RWPE2 (cell line): ENCODE results near the gene RANBP9.
A peak's percentile ranks its signal among the peaks of the same experiment; 100 is the strongest.

ENCODE experiments used
- ATAC-seq: fragments of 200-7000 bp; cut with Tn5 transposase; 3 replicates; pipeline ENCODE4 v1.9.1; 2021; ENCODE audit warnings: low read depth
- DNase-seq: peaks from one replicate; pipeline ENCODE4 v3.0.0-alpha.2; 2020; ENCODE audit warnings: low spot score
- H3K27ac ChIP-seq: fragments of 450-650 bp; 2 replicates; pipeline ENCODE4 v1.5.1; 2017; ENCODE audit warnings: mild to moderate bottlenecking; ENCODE audit not compliant: poor library complexity, severe bottlenecking
- H3K27me3 ChIP-seq: fragments of 250-450 bp; sonication (Bioruptor Pico); 2 replicates; pipeline ENCODE4 v1.5.1; 2021; ENCODE audit warnings: mild to moderate bottlenecking, moderate library complexity; ENCODE audit not compliant: insufficient read depth, poor library complexity, severe bottlenecking
- H3K36me3 ChIP-seq: fragments of 250-450 bp; sonication (Bioruptor Pico); 2 replicates; pipeline ENCODE4 v1.5.1; 2020; ENCODE audit warnings: low read depth, mild to moderate bottlenecking, moderate library complexity
- H3K4me1 ChIP-seq: fragments of 250-450 bp; sonication (Bioruptor Pico); 2 replicates; pipeline ENCODE4 v1.5.1; 2021; ENCODE audit warnings: mild to moderate bottlenecking, moderate library complexity; ENCODE audit not compliant: insufficient read depth, poor library complexity, severe bottlenecking
- H3K4me3 ChIP-seq: fragments of 250-450 bp; sonication (Bioruptor Pico); 2 replicates; pipeline ENCODE4 v1.5.1; 2021; ENCODE audit warnings: mild to moderate bottlenecking, moderate library complexity; ENCODE audit not compliant: severe bottlenecking
- H3K9me3 ChIP-seq: fragments of 250-450 bp; sonication (Bioruptor Pico); 2 replicates; pipeline ENCODE4 v1.5.1; 2021; ENCODE audit warnings: mild to moderate bottlenecking, moderate library complexity; ENCODE audit not compliant: severe bottlenecking
- CTCF ChIP-seq: fragments of 450-650 bp; IDR thresholded peaks from one replicate; pipeline ENCODE4 v1.5.1; 2017; ENCODE audit warnings: mild to moderate bottlenecking, moderate library complexity; ENCODE audit not compliant: poor library complexity, severe bottlenecking

RANBP9 gene

DNA sequence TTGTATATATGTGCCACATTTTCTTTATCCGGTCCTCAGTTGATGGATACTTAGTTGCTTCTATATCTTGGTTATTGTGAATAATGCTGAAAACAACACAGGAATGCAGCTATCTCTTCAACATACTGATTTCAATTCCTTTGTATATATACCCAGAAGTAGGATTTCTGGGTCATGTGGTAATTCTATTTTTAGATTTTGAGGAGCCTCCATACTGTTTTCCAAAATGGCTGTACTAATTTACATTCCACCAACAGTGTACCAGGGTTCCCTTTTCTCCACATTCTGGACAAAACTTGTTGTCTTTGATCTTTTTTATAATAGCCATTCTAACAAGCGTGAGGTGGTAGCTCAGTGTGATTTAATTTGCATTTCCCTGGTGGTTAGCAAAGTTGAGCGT lies 135.6 kb downstream of the RANBP9 start:
- ATAC-seq (no peak), DNase-seq (no peak)
- Histone ChIP-seq H3K27ac (no peak overlapping the region), H3K36me3 (peaks cover 15% of the 10 kb centered on the region), H3K27me3 (no peaks in the 10 kb centered on the region), H3K4me1 (no peaks in the 10 kb centered on the region), H3K4me3 (no peak overlapping the region), H3K9me3 (no peaks in the 10 kb centered on the region)
- TF ChIP-seq CTCF: no peak

GRCh38 chr6:13575377-13575775 lies 136.3 kb downstream of the RANBP9 start:
- ATAC-seq: no peak
- Histone ChIP-seq H3K36me3 (peaks cover 12% of the 10 kb centered on the region), H3K9me3 (no peaks in the 10 kb centered on the region), H3K27ac (peak overlapping the region; percentile 90), H3K27me3 (no peaks in the 10 kb centered on the region), H3K4me1 (no peaks in the 10 kb centered on the region), H3K4me3 (peak overlapping the region; percentile 63)
- DNase-seq: no peak
- peak; percentile 71 for TF ChIP-seq CTCF

DNA sequence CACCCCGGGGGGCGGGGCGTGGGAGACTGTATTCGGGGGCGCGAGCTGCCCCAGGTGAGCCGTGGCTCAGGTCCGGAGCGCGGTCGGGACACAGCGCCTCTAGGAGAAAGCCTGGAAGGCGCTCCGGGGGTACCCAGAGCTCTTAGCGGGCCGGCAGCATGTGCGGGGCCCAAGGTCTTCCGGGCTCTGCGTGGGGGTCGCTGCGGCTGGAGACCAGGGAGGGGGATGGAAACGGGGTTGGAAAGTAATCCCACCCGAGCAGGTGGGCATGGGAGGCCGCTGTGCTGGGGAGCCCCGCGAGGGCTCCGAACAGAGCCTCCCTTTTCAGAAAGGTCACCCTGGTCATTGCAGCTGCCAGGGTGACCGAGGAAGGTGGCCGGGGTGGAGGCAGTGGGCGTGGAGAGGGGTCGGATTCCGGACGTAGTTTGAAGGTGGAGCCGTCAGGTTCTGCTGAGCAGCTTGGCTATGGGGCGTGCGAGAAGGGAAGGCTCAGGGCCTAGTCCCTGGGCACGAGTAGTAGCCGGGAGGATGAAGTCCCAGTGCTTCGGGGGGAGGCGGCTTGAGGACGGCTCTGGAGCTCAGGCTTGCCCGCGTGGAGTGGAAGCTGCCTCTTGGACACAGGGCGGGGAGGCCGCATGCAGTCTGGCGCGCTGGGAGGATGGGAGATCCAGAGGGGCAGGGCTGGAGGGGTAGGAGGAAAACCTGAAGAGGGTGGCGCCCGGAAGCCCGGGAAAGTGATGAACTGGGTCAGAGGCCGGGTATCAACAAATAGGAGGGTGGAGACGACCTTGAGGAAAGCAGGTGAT lies 136.9 kb downstream of the RANBP9 start, which contains the start of gene SIRT5:
TSS of gene SIRT5 (plus strand) at position 31 of the 806 bp plus-strand sequence. CDS start 9,510 bp downstream, outside the sequence.
- no peak for TF ChIP-seq CTCF
- H3K4me1 ChIP-seq: no peaks in the 10 kb centered on the region
- no peaks in the 10 kb centered on the region for H3K9me3 ChIP-seq
- H3K27me3 ChIP-seq: no peaks in the 10 kb centered on the region
- peak within 1 kb of the TSS; percentile 63 for H3K4me3 ChIP-seq
- ATAC-seq (peak; percentile 88), DNase-seq (peak; percentile 92)
- H3K27ac ChIP-seq: peak within 1 kb of the TSS; percentile 90
- peaks cover 10% of the 10 kb centered on the region for H3K36me3 ChIP-seq

DNA sequence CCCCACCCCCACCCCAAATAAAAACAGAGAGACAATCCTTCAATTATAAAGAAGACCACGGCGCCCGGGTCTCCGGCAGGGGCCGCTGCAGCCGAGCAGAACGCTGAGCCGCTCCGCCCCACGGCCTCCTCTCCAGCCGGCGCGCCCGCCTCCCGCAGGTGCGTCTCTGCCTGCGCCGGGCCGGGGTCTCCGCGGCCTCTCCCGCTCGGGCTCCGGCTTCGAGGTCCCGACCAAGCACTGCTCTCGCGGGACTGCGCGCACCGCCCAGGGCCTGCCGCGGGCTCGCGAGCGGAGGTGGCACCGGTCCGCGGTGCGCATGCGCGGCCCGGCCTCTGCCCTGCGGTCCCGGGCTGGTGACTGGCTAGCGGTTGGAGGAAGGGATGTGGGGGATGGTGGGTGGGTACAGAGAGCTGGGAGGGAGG lies 137.5 kb downstream of the RANBP9 start:
- peak overlapping the region; percentile 63 for H3K4me3 ChIP-seq
- TF ChIP-seq CTCF: peak; percentile 62
- DNase-seq (peak; percentile 95), ATAC-seq (peak; percentile 78)
- H3K4me1 ChIP-seq: no peaks in the 10 kb centered on the region
- H3K27ac ChIP-seq: peak overlapping the region; percentile 90
- H3K27me3 ChIP-seq: no peaks in the 10 kb centered on the region
- H3K9me3 ChIP-seq: no peaks in the 10 kb centered on the region
- H3K36me3 ChIP-seq: 0 out of 2 replicates have a peak, but pooled peaks cover 5% of the 10 kb centered on the region

DNA sequence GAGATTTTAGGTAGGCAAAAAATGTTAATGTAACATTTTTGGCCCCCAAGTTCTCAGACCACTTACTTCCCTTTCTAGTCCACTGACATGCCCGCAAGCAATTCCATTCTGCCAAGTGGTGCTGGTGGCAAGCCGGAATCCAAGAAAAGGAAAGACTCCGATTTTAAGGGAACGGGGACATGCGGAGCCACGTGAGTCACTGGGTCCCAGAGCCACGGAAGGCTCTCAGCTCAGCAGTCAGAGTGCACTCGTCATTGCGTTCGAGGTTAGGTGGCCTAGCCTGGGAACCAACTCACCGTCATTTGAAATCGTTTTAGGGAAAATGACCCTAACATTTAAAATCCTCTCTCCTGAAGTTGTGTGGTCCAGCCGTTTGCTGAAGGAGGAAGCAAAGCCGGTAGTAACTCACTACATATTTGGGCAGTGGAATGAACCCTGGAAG lies 137.9 kb downstream of the RANBP9 start:
- Histone ChIP-seq H3K36me3 (0 out of 2 replicates have a peak, but pooled peaks cover 1% of the 10 kb centered on the region), H3K4me3 (peak overlapping the region; percentile 63), H3K4me1 (no peaks in the 10 kb centered on the region), H3K27ac (peak overlapping the region; percentile 90), H3K27me3 (no peaks in the 10 kb centered on the region), H3K9me3 (no peaks in the 10 kb centered on the region)
- DNase-seq (no peak), ATAC-seq (no peak)
- no peak for TF ChIP-seq CTCF
